IMR-90 (cell line): Measurements from ENCODE around the gene FAM193B. TPM values are rescaled to one million over a fixed set of nuclear protein-coding genes. Genes with fewer than 3 reads are reported as not detected.
A peak's percentile ranks its signal among the peaks of the same experiment; 100 is the strongest.

Experiments
- ATAC-seq: fragments of 200-7000 bp; cut with Tn5 transposase; 2 replicates; pipeline ENCODE4 v1.9.1; 2020; ENCODE audit warnings: low read depth, mild to moderate bottlenecking, moderate library complexity
- BruUV-seq: library from RNA; stranded (reverse); fragments of 400-500 nt; replicated peaks from 2 replicates; lab custom pipeline; 2021; lab: Mats Ljungman, UMichigan
- CTCF ChIA-PET: fragments of 300-600 bp; formaldehyde crosslinking; extraction: SDS; loops from one replicate; lab custom pipeline; 2021; ENCODE audit warnings: antibody characterized with exemption; lab: Yijun Ruan, JAX
- POLR2A ChIA-PET: fragments of 300-600 bp; sonication (Branson Sonifier 250); formaldehyde crosslinking; loops from one replicate; lab custom pipeline; 2022; ENCODE audit warnings: antibody characterized with exemption; ENCODE audit not compliant: unreplicated experiment; lab: Charles Lee
- DNase-seq: peaks from one replicate; pipeline ENCODE4 v3.0.0; 2013
- H2AFZ ChIP-seq: replicated peaks from 2 replicates; pipeline ENCODE3; 2013; ENCODE audit warnings: low read length, mild to moderate bottlenecking; ENCODE audit not compliant: poor library complexity
- H2AK5ac ChIP-seq: 2 replicates; pipeline ENCODE4 v1.6.1; 2013; ENCODE audit warnings: low read depth, low read length, inconsistent platforms
- H2AK9ac ChIP-seq: replicated peaks from 2 replicates; pipeline ENCODE3; 2013; ENCODE audit warnings: mild to moderate bottlenecking, low read depth, low read length, moderate library complexity; ENCODE audit not compliant: poor library complexity
- H2BK120ac ChIP-seq: 2 replicates; pipeline ENCODE4 v1.6.1; 2013; ENCODE audit warnings: low read depth, low read length, inconsistent platforms
- H2BK15ac ChIP-seq: 3 replicates; pipeline ENCODE4 v1.6.1; 2013; ENCODE audit warnings: low read depth, low read length, inconsistent platforms
- H2BK20ac ChIP-seq: 2 replicates; pipeline ENCODE4 v1.6.1; 2013; ENCODE audit warnings: low read depth, mild to moderate bottlenecking, inconsistent platforms, low read length, moderate library complexity
- H2BK5ac ChIP-seq: 2 replicates; pipeline ENCODE4 v1.6.1; 2013; ENCODE audit warnings: mild to moderate bottlenecking, low read depth, low read length, inconsistent platforms; ENCODE audit not compliant: poor library complexity, severe bottlenecking
- H3K14ac ChIP-seq: replicated peaks from 2 replicates; pipeline ENCODE4 v1.6.1; 2013; ENCODE audit warnings: low read depth, low read length, inconsistent platforms
- H3K18ac ChIP-seq: 2 replicates; pipeline ENCODE4 v1.6.1; 2013; ENCODE audit warnings: low read depth, low read length, control low read depth
- H3K23ac ChIP-seq: 2 replicates; pipeline ENCODE4 v1.6.1; 2013; ENCODE audit warnings: low read depth, low read length, inconsistent platforms
- H3K27ac ChIP-seq: 2 replicates; pipeline ENCODE4 v1.5.1; 2013; ENCODE audit warnings: mild to moderate bottlenecking, control low read depth, low read length; ENCODE audit not compliant: insufficient read depth
- H3K27me3 ChIP-seq: 2 replicates; pipeline ENCODE4 v1.6.1; 2013; ENCODE audit warnings: low read length; ENCODE audit not compliant: control insufficient read depth, insufficient read depth
- H3K36me3 ChIP-seq: 2 replicates; pipeline ENCODE4 v1.6.1; 2013; ENCODE audit warnings: low read length, mixed read lengths; ENCODE audit not compliant: control insufficient read depth, insufficient read depth
- H3K4ac ChIP-seq: 2 replicates; pipeline ENCODE4 v1.6.1; 2013; ENCODE audit warnings: low read depth, low read length, inconsistent platforms
- H3K4me1 ChIP-seq: 2 replicates; pipeline ENCODE4 v1.6.1; 2013; ENCODE audit warnings: low read length, mixed read lengths; ENCODE audit not compliant: control insufficient read depth, insufficient read depth
- H3K4me2 ChIP-seq: 2 replicates; pipeline ENCODE4 v1.6.1; 2013; ENCODE audit warnings: low read depth, mild to moderate bottlenecking, control low read depth, low read length, moderate library complexity
- H3K4me3 ChIP-seq: 2 replicates; pipeline ENCODE4 v1.5.1; 2013; ENCODE audit warnings: low read depth, mild to moderate bottlenecking, control low read depth, low read length, moderate library complexity; ENCODE audit not compliant: insufficient read depth
- H3K56ac ChIP-seq: 2 replicates; pipeline ENCODE4 v1.6.1; 2013; ENCODE audit warnings: low read length, inconsistent platforms; ENCODE audit not compliant: insufficient read depth; ENCODE audit errors: extremely low read depth
- H3K79me1 ChIP-seq, 2 experiments: 2 replicates each; pipeline ENCODE4 v1.6.1; 2013; ENCODE audit warnings: low read length in 2 of 2, inconsistent platforms in 1 of 2, low read depth in 1 of 2
- H3K9ac ChIP-seq: 2 replicates; pipeline ENCODE4 v1.6.1; 2013; ENCODE audit warnings: low read depth, low read length, control low read depth
- H3K9me1 ChIP-seq: 2 replicates; pipeline ENCODE4 v1.6.1; 2013; ENCODE audit warnings: low read length, inconsistent platforms; ENCODE audit not compliant: insufficient read depth
- H3K9me3 ChIP-seq: 2 replicates; pipeline ENCODE4 v1.6.1; 2013; ENCODE audit warnings: low read length; ENCODE audit not compliant: control insufficient read depth, insufficient read depth
- H4K20me1 ChIP-seq: 2 replicates; pipeline ENCODE4 v1.6.1; 2013; ENCODE audit warnings: low read length, inconsistent platforms; ENCODE audit not compliant: insufficient read depth
- H4K5ac ChIP-seq: 2 replicates; pipeline ENCODE4 v1.6.1; 2013; ENCODE audit warnings: mild to moderate bottlenecking, low read depth, low read length, control low read depth
- H4K8ac ChIP-seq, 2 experiments: 2 replicates each; pipeline ENCODE4 v1.6.1; 2013; ENCODE audit warnings: low read depth in 2 of 2, low read length in 2 of 2, control low read depth in 1 of 2, inconsistent platforms in 1 of 2
- H4K91ac ChIP-seq: 2 replicates; pipeline ENCODE4 v1.6.1; 2013; ENCODE audit warnings: low read depth, low read length, inconsistent platforms; ENCODE audit not compliant: insufficient read depth
- CEBPB ChIP-seq: IDR thresholded peaks from 2 replicates; pipeline ENCODE4 v1.6.1; 2012; ENCODE audit warnings: low read depth, low read length, improper control_type of control experiment
- CHD1 ChIP-seq: IDR thresholded peaks from 2 replicates; pipeline ENCODE4 v1.6.1; 2012; ENCODE audit warnings: low read depth, low read length, improper control_type of control experiment
- CTCF ChIP-seq: conservative IDR thresholded peaks from 2 replicates; pipeline ENCODE4 v1.5.1; 2012; ENCODE audit warnings: mild to moderate bottlenecking, low read depth, low read length, improper control_type of control experiment
- ELK1 ChIP-seq: fragments of 150-350 bp; IDR thresholded peaks from 2 replicates; pipeline ENCODE4 v1.6.1; 2016; ENCODE audit warnings: low read depth, mild to moderate bottlenecking, low read length, moderate library complexity, borderline replicate concordance
- FOS ChIP-seq: fragments of 150-350 bp; IDR thresholded peaks from 2 replicates; pipeline ENCODE4 v1.6.1; 2016; ENCODE audit warnings: low read depth, low read length
- MAZ ChIP-seq: IDR thresholded peaks from 2 replicates; pipeline ENCODE4 v1.6.1; 2012; ENCODE audit warnings: low read depth, mild to moderate bottlenecking, low read length, improper control_type of control experiment, moderate library complexity, borderline replicate concordance
- MXI1 ChIP-seq: IDR thresholded peaks from 2 replicates; pipeline ENCODE4 v1.6.1; 2012; ENCODE audit warnings: low read depth, mild to moderate bottlenecking, low read length, moderate library complexity, borderline replicate concordance
- NFE2L2 ChIP-seq: fragments of 150-350 bp; IDR thresholded peaks from 2 replicates; pipeline ENCODE4 v1.6.1; 2016; ENCODE audit warnings: low read depth, mild to moderate bottlenecking, low read length
- POLR2A ChIP-seq: IDR thresholded peaks from 2 replicates; pipeline ENCODE4 v1.6.1; 2012; ENCODE audit warnings: mild to moderate bottlenecking, low read depth, low read length
- RCOR1 ChIP-seq: IDR thresholded peaks from 2 replicates; pipeline ENCODE4 v1.6.1; 2012; ENCODE audit warnings: mild to moderate bottlenecking, low read length, improper control_type of control experiment; ENCODE audit not compliant: insufficient replicate concordance
- SMC3 ChIP-seq: fragments of 150-350 bp; IDR thresholded peaks from 2 replicates; pipeline ENCODE4 v1.6.1; 2016; ENCODE audit warnings: low read depth, mild to moderate bottlenecking, antibody characterized with exemption, low read length, moderate library complexity
- WGBS, 2 experiments: methylation state at CpG; one replicate each; pipeline versions ENCODE4 v1.1.5 to v1.1.7; 2013; ENCODE audit warnings: missing lambda C conversion rate in 2 of 2; ENCODE audit not compliant: insufficient read length in 1 of 2; ENCODE audit errors: extremely low coverage in 2 of 2; 5-methylcytosine and 5-hydroxymethylcytosine counted together
- dilution Hi-C: fragments of 300-500 bp; cut with HindIII; formaldehyde crosslinking; loops from one replicate; pipeline ENCODE4 v1.14.3; 2018; ENCODE audit warnings: low sequenced_read_pairs; ENCODE audit not compliant: unreplicated experiment
- in situ Hi-C: fragments of 300-500 bp; cut with MboI; formaldehyde crosslinking; loops from 3 replicates; pipeline ENCODE4 v1.14.3; 2019; ENCODE audit warnings: low sequenced_read_pairs, inconsistent platforms, mixed read lengths
- intact Hi-C: fragments of 100-400 bp; cut with micrococcal nuclease; formaldehyde crosslinking; loops from 2 replicates; pipeline ENCODE4 v1.10.0; 2022
- polyA plus RNA-seq, 3 experiments: library from polyadenylated mRNA; depleted of rRNA; stranded (reverse); fragments of >200 nt; gene quantifications; 2 replicates each; pipeline ENCODE4 v1.2.3, GENCODE V29; 2012; ENCODE audit warnings: low replicate concordance in 1 of 3
- total RNA-seq: library from RNA; depleted of rRNA; stranded (reverse); fragments of >200 nt; gene quantifications from 2 replicates; pipeline ENCODE4 v1.2.3, GENCODE V29; 2012
- TF ChIP-seq, protein P1 (sequence below): fragments of 150-350 bp; IDR thresholded peaks from 2 replicates; pipeline ENCODE4 v1.6.1; 2017; ENCODE audit warnings: mild to moderate bottlenecking, antibody characterized with exemption, low read length, low read depth

Gene FAM193B
- total and polyA plus RNA-seq, 2 of the 4 experiments (the other 2 are of a cell fraction), result 9.5 to 52.2 TPM

DNA sequence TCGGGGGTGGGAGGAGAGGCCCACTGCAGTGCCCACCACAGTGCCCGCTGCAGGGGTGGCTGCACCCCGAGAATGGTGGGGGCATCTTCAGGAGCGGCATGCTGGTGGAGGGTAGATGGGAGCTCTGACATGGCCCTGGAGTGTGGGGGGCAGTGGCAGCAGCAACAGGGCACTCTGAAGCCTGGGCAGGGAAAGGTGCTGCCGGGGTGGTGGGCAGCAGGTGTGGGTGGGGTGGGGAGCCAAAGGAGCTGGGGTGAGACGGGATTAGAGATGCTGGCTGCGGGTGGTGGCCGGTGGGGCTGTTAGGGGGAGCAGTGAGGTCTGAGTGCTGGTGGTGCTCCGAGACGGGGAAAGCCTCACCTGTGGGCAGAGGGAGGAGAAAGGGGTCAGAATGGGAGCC, 18.0 kb downstream of the FAM193B start:
- POLR2A ChIA-PET, result interaction anchor here (0.6 kb wide), 1 partner anchor 56 kb away, joined by 4 read pairs; no protein-coding TSS in a partner anchor
- H3K36me3 ChIP-seq, result peaks cover 56% of the 10 kb centered on the region
- TF ChIP-seq MAZ (no peak), FOS (no peak), CHD1 (no peak), NFE2L2 (no peak), POLR2A (no peak), MXI1 (no peak), SMC3 (no peak), CTCF (no peak), RCOR1 (no peak), ELK1 (no peak), CEBPB (no peak)
- TF ChIP-seq, protein P1, sequence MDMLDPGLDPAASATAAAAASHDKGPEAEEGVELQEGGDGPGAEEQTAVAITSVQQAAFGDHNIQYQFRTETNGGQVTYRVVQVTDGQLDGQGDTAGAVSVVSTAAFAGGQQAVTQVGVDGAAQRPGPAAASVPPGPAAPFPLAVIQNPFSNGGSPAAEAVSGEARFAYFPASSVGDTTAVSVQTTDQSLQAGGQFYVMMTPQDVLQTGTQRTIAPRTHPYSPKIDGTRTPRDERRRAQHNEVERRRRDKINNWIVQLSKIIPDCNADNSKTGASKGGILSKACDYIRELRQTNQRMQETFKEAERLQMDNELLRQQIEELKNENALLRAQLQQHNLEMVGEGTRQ, result no peak
- H3K9me1 ChIP-seq, result peaks cover 29% of the 10 kb centered on the region
- no peak overlapping the region for H3K18ac ChIP-seq
- DNase-seq (no peak), ATAC-seq (no peak)
- H3K14ac ChIP-seq, result no peak overlapping the region
- no peak overlapping the region; the same call in 1 of the 2 replicates for H2BK120ac ChIP-seq
- 0 out of 4 replicates have a peak overlapping the region, but pooled peaks of 1 of the 2 experiments have one; percentile 44 for H4K8ac ChIP-seq
- no peak overlapping the region for H3K4me3 ChIP-seq
- no peak overlapping the region for H4K5ac ChIP-seq
- no peak overlapping the region for H3K9ac ChIP-seq
- H4K20me1 ChIP-seq, result peaks cover 32% of the 10 kb centered on the region
- no peak overlapping the region for H2BK15ac ChIP-seq
- H4K91ac ChIP-seq, result no peak overlapping the region
- H3K56ac ChIP-seq, result no peak overlapping the region
- no peak overlapping the region for H2BK20ac ChIP-seq
- H3K23ac ChIP-seq, result 0 out of 2 replicates have a peak overlapping the region, but pooled peaks have one; percentile 5
- no peak overlapping the region for H2AFZ ChIP-seq
- WGBS, 2 experiments, result 93% methylated on average over 8 of the region's 10 CpGs; no CpG with 5 or more reads in 1 of the 2 experiments
- H3K27me3 ChIP-seq, result no peaks in the 10 kb centered on the region
- H3K79me1 ChIP-seq, result peaks cover 50 to 76% of the 10 kb centered on the region in 2 experiments
- H3K4me2 ChIP-seq, result no peak overlapping the region
- CTCF ChIA-PET, result no interaction called here
- peak overlapping the region; percentile 83; the same call in 1 of the 2 replicates for H3K27ac ChIP-seq
- H2AK5ac ChIP-seq, result no peak overlapping the region
- H3K4ac ChIP-seq, result peak overlapping the region; percentile 62; the same call in 1 of the 2 replicates
- intact Hi-C loops, result no loop called here
- no TSS peak for BruUV-seq
- H3K4me1 ChIP-seq, result peaks cover 30% of the 10 kb centered on the region
- dilution Hi-C loops, result no loop called here
- no peaks in the 10 kb centered on the region for H3K9me3 ChIP-seq
- in situ Hi-C loops, result no loop called here
- no peak overlapping the region for H2AK9ac ChIP-seq
- H2BK5ac ChIP-seq, result peak overlapping the region; percentile 90
